ENCODE results near the gene VSTM4.

DNA sequence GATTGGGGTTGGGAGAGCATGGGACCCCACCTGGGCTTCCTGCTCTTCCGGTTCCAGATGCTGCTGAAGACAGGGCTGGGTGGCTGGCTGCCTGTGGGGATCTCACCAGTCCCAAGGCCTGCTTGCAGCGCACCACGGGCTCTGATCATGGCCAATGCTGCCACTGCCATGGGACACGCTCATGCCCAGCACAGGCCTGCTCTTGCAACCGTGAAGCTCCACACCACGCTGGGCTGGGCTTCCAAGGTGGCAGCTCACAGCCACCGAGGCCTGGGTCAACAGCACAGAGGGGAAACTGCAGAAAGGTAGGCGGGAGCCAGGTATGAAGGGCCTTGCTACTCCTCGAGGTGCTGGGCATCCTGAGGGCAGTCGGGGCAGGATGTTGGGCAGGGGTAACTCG lies 103.6 kb downstream of the VSTM4 start:
- TF ChIP-seq, protein P1, sequence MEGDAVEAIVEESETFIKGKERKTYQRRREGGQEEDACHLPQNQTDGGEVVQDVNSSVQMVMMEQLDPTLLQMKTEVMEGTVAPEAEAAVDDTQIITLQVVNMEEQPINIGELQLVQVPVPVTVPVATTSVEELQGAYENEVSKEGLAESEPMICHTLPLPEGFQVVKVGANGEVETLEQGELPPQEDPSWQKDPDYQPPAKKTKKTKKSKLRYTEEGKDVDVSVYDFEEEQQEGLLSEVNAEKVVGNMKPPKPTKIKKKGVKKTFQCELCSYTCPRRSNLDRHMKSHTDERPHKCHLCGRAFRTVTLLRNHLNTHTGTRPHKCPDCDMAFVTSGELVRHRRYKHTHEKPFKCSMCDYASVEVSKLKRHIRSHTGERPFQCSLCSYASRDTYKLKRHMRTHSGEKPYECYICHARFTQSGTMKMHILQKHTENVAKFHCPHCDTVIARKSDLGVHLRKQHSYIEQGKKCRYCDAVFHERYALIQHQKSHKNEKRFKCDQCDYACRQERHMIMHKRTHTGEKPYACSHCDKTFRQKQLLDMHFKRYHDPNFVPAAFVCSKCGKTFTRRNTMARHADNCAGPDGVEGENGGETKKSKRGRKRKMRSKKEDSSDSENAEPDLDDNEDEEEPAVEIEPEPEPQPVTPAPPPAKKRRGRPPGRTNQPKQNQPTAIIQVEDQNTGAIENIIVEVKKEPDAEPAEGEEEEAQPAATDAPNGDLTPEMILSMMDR (IDR thresholded peaks at IDR 0.05), result no peak
- no peak for TF ChIP-seq POLR2AphosphoS5 (IDR thresholded peaks at IDR 0.05)
